Brain microvascular endothelial cell (primary cell): ENCODE data around the gene WBP4.
A peak's percentile ranks its signal among the peaks of the same experiment; 100 is the strongest.
"Not testable (repeated sequence)": the region's sequence is repeated elsewhere in the genome, so short reads cannot be mapped to it uniquely, and the experiment has no call there.

Source experiments
- DNase-seq: peaks from one replicate; pipeline ENCODE4 v3.0.0-alpha.2; 2020
- H3K27ac ChIP-seq: fragments of 250-450 bp; sonication (Bioruptor Pico); 2 replicates; pipeline ENCODE4 v1.5.1; 2020; ENCODE audit warnings: mild to moderate bottlenecking, moderate library complexity
- H3K27me3 ChIP-seq: fragments of 250-450 bp; sonication (Bioruptor Pico); replicated peaks from 2 replicates; pipeline ENCODE4 v1.5.1; 2020; ENCODE audit warnings: mild to moderate bottlenecking
- H3K36me3 ChIP-seq: fragments of 250-450 bp; sonication (Bioruptor Pico); replicated peaks from 2 replicates; pipeline ENCODE4 v1.5.1; 2020; ENCODE audit warnings: mild to moderate bottlenecking
- H3K4me3 ChIP-seq: 2 replicates; pipeline ENCODE4 v1.5.1; 2011; ENCODE audit warnings: low read depth, mild to moderate bottlenecking, control low read depth, low read length, moderate library complexity
- in situ Hi-C: cut with HindIII; loops from 2 replicates; pipeline ENCODE4 v1.10.0; 2017; ENCODE audit warnings: low sequenced_read_pairs, low pct_ligation_motif_present
- TF ChIP-seq, protein P1 (sequence below): IDR thresholded peaks from 2 replicates; pipeline ENCODE4 v1.5.1; 2011; ENCODE audit warnings: low read depth, mild to moderate bottlenecking, moderate library complexity, low read length, control low read depth, inconsistent platforms; ENCODE audit errors: missing control alignments

The WBP4 gene

DNA sequence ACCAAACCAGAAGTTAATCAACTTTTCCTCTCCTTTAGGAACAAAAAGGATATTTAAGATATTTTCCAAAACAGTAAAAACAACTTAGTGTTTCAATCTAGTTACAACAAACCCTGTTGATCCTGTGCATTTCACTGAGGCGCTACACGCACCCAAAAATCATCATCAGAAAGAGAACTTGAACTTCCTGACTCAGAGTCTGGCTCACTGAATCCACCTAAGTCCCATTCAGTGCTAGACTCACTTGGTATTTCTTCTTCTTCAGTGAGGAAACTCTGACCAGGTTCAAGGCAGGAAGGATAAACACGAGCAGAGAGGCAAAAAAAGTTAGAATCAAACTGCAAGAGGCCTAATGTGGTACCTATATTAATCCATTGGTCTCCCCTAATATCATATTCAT lies 69.0 kb downstream of the WBP4 start:
- TF ChIP-seq, protein P1, sequence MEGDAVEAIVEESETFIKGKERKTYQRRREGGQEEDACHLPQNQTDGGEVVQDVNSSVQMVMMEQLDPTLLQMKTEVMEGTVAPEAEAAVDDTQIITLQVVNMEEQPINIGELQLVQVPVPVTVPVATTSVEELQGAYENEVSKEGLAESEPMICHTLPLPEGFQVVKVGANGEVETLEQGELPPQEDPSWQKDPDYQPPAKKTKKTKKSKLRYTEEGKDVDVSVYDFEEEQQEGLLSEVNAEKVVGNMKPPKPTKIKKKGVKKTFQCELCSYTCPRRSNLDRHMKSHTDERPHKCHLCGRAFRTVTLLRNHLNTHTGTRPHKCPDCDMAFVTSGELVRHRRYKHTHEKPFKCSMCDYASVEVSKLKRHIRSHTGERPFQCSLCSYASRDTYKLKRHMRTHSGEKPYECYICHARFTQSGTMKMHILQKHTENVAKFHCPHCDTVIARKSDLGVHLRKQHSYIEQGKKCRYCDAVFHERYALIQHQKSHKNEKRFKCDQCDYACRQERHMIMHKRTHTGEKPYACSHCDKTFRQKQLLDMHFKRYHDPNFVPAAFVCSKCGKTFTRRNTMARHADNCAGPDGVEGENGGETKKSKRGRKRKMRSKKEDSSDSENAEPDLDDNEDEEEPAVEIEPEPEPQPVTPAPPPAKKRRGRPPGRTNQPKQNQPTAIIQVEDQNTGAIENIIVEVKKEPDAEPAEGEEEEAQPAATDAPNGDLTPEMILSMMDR: no peak
- in situ Hi-C loops: no loop called here
- Histone ChIP-seq H3K27ac (no peak overlapping the region), H3K27me3 (no peaks in the 10 kb centered on the region), H3K36me3 (no peaks in the 10 kb centered on the region), H3K4me3 (no peak overlapping the region)
- no peak for DNase-seq

DNA sequence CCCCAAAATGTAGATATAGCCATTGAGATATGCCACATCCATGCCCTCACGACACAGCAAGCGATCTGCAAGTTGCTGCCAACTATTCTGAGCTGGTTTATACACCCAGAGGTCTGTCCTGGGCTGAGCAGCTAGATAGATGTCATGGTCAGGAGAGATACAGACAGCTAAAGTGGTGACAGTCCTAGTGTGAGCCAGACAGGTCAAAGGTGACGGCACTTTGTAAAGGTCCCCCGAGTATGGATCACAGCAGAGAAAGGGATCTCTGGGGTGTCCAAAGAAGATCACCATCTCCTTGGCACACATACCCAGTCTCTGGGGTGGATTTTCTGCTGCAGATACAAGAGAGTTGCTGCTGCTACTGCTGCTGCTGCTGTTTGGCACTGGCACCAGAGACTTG lies 69.9 kb downstream of the WBP4 start:
- DNase-seq, H3K4me3 ChIP-seq, H3K27me3 ChIP-seq, H3K27ac ChIP-seq, H3K36me3 ChIP-seq, in situ Hi-C loops: not testable (repeated sequence)

DNA sequence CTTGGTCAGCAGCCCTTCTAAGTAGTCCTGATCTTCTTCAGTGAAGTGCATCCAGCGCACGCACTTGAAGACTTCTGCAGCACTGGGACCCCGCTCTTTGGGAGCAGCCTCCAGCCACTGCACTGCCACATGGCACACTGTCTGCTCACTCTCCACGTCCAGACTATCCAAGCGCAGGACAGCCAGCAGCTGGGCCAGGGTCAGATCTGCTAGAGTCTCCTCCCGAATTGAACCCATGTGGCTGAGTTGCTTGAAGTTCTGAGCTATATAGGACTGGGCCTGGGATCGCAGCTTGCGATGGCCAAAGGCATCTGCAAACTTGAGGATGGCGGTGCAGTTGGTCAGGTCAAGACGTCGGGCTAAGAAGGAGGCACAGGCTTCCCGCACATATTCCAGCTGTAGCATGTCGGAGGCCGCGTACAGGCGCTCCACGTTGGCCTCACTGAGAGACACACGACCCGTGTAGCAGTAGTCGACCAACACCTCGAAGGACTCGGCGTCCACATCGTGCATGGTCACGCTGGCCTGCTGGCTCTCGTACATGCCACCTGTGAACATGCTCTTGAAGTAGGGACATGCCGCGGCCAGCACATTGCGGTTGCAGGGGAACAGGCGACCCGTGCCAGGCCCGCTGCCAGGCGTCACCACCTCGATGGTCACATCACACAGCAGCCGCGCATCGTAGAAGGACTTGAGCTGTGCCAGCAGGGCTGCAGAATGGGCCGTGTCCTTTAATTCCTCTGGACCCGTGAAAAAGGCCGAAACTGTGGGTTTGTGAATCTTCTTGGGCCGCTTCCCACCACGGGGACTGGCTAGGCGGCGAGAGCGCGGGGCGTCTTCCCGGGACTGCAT lies 70.6 kb downstream of the WBP4 start:
- H3K36me3 ChIP-seq, DNase-seq, in situ Hi-C loops, H3K27me3 ChIP-seq: not testable (repeated sequence)
- peak overlapping the region; percentile 74 for H3K4me3 ChIP-seq
- H3K27ac ChIP-seq: peak overlapping the region; percentile 69

DNA sequence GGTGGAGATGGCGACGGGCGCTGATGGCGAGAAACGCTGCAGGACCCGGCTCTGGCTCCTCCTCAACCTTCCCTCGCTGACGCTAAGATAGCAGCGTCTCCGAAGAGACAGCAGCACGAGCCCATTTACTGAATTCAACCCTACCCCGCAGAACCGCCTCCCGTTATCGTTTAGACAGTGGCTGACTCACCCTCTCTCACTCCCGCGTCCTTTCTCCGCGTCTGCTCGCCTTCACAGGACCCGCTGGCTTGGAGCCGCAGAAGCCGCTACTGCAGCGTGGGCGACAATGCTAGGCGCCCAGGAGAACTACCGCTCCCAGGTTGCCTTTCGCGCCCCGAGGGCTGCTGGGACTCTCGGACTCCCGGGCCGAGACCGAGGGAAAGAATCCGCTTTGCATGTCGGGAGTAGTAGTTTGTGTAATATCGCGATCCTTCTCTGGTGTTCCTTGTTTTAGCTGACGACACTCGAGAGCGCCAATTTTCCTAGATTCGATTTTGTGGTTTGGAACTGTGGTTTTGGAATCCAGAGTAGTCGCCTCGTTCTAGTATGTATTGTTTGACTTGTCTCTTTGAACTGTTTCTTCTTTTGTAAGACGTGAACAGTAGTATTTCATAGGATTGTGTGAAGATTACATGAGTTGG lies 71.3 kb downstream of the WBP4 start, which contains the start of gene KBTBD6:
Gene KBTBD6, minus strand, starts transcription at position 291 of the 641 bp plus-strand sequence. CDS start 291 bp downstream, outside the sequence.
- in situ Hi-C loops: no loop called here
- H3K27me3 ChIP-seq: no peaks in the 10 kb centered on the region
- H3K27ac ChIP-seq: peak within 1 kb of the TSS; percentile 69
- H3K4me3 ChIP-seq: peak within 1 kb of the TSS; percentile 74
- H3K36me3 ChIP-seq: no peaks in the 10 kb centered on the region
- TF ChIP-seq, protein P1: no peak
- peak; percentile 99 for DNase-seq
